Fibroblast of pulmonary artery (primary cell): ENCODE results near the gene ARF6.
"Not testable (repeated sequence)": the region's sequence is repeated elsewhere in the genome, so short reads cannot be mapped to it uniquely, and the experiment has no call there.

Experiments
- DNase-seq: peaks from one replicate; pipeline ENCODE4 v3.0.0-alpha.2; 2010; ENCODE audit warnings: low read depth
- H3K4me3 ChIP-seq: replicated peaks from 2 replicates; pipeline ENCODE4 v1.5.1; 2011; ENCODE audit warnings: low read depth, mild to moderate bottlenecking, control low read depth, low read length, moderate library complexity
- CTCF ChIP-seq: IDR thresholded peaks from 2 replicates; pipeline ENCODE4 v1.5.1; 2011; ENCODE audit warnings: mild to moderate bottlenecking, control low read depth, low read length, inconsistent platforms; ENCODE audit errors: missing control alignments

ARF6 gene

GRCh38 chr14:49933128-49933527 is 40.2 kb downstream of the ARF6 start:
- no peak for DNase-seq
- H3K4me3 ChIP-seq = no peak overlapping the region
- TF ChIP-seq CTCF = no peak

GRCh38 chr14:49933704-49934103 is 40.8 kb downstream of the ARF6 start:
- no peak for DNase-seq
- no peak overlapping the region for H3K4me3 ChIP-seq
- no peak for TF ChIP-seq CTCF

- DNase-seq = no peak
- no peak overlapping the region for H3K4me3 ChIP-seq
- no peak for TF ChIP-seq CTCF
These were observed 41.8 kb downstream of the ARF6 start for GRCh38 chr14:49934646-49935045.

- H3K4me3 ChIP-seq = no peak overlapping the region
- no peak for DNase-seq
- no peak for TF ChIP-seq CTCF
These were observed 42.6 kb downstream of the ARF6 start for GRCh38 chr14:49935526-49935925.

GRCh38 chr14:49936246-49936645 is 43.4 kb downstream of the ARF6 start:
- DNase-seq, H3K4me3 ChIP-seq: not testable (repeated sequence)

GRCh38 chr14:49936882-49937281 is 44.0 kb downstream of the ARF6 start:
- H3K4me3 ChIP-seq, DNase-seq: not testable (repeated sequence)

GRCh38 chr14:49939215-49939614 is 46.3 kb downstream of the ARF6 start:
- not testable (repeated sequence) for DNase-seq

GRCh38 chr14:49939884-49940510 is 47.1 kb downstream of the ARF6 start:
- DNase-seq = no peak
- no peak for TF ChIP-seq CTCF
- no peak overlapping the region for H3K4me3 ChIP-seq

More at GRCh38 chr14:49939215-49939614, 46.3 kb downstream of the ARF6 start:
- not testable (repeated sequence) for H3K4me3 ChIP-seq
